Suprapubic skin (tissue), 4 donors: ENCODE measurements around the gene CLCA4. TPM values are rescaled to one million over a fixed set of nuclear protein-coding genes. Genes with fewer than 3 reads are reported as not detected.
A peak's percentile ranks its signal among the peaks of the same experiment; 100 is the strongest.

Experiments used
- DNase-seq, 2 donors: peaks; one replicate each; pipeline ENCODE4 v3.0.0-alpha.2; 2019; ENCODE audit warnings: low spot score in 2 of 2
- H3K27ac ChIP-seq: fragments of 200-600 bp; sonication (generic); one replicate; pipeline ENCODE4 v1.5.1; 2019
- H3K27me3 ChIP-seq: fragments of 200-600 bp; sonication (generic); one replicate; pipeline ENCODE4 v1.5.1; 2019
- H3K36me3 ChIP-seq: fragments of 200-600 bp; sonication (generic); one replicate; pipeline ENCODE4 v1.5.1; 2019
- H3K4me1 ChIP-seq: fragments of 200-600 bp; sonication (generic); one replicate; pipeline ENCODE4 v1.5.1; 2019
- H3K4me3 ChIP-seq: fragments of 200-600 bp; sonication (generic); one replicate; pipeline ENCODE4 v1.5.1; 2019; ENCODE audit warnings: mild to moderate bottlenecking
- H3K9me3 ChIP-seq: fragments of 200-600 bp; sonication (generic); one replicate; pipeline ENCODE4 v1.5.1; 2019
- CTCF ChIP-seq, 2 donors: fragments of 200-600 bp in 1 of 2; fragments of 450-650 bp in 1 of 2; sonication (generic) in 1 of 2; IDR thresholded peaks; one replicate each; pipeline ENCODE4 v1.5.1; 2016 to 2019; ENCODE audit warnings: antibody characterized with exemption in 2 of 2, mild to moderate bottlenecking in 1 of 2, moderate library complexity in 1 of 2
- EP300 ChIP-seq: sonication (generic); formaldehyde crosslinking; IDR thresholded peaks from one replicate; pipeline ENCODE4 v1.6.1; 2017; ENCODE audit warnings: antibody characterized with exemption
- POLR2A ChIP-seq, 2 donors: fragments of 450-650 bp; IDR thresholded peaks; one replicate each; pipeline ENCODE4 v1.6.1; 2017; ENCODE audit warnings: antibody characterized with exemption in 2 of 2, mild to moderate bottlenecking in 2 of 2, moderate library complexity in 2 of 2
- POLR2AphosphoS5 ChIP-seq, 3 donors: sonication (generic); formaldehyde crosslinking; IDR thresholded peaks; one replicate each; pipeline ENCODE4 v1.6.1; 2017; ENCODE audit warnings: antibody characterized with exemption in 3 of 3
- WGBS: methylation state at CpG from one replicate; pipeline ENCODE4 v1.1.5; 2018; 5-methylcytosine and 5-hydroxymethylcytosine counted together
- total RNA-seq, 4 donors: library from RNA; depleted of rRNA; stranded (reverse); fragments of >200 nt; gene quantifications; one replicate each; pipeline ENCODE4 v1.1.0, GENCODE V29; 2016

The CLCA4 gene
- total RNA-seq, 4 donors from 2014 or later, result 1.4 to 2.3 (median 1.6) TPM

GRCh38 chr1:86502721-86503405, 44.0 kb upstream of the CLCA4 start:
- TF ChIP-seq POLR2AphosphoS5 (IDR thresholded peaks at IDR 0.05), result no peak
- no peak for TF ChIP-seq CTCF (IDR thresholded peaks at IDR 0.05)
- TF ChIP-seq EP300, result no peak
- TF ChIP-seq POLR2A (IDR thresholded peaks at IDR 0.05), result no peak
- no peaks in the 10 kb centered on the region for H3K36me3 ChIP-seq
- DNase-seq, result no peak
- WGBS, result 51% methylated on average over 18 of the region's 18 CpGs
- no peaks in the 10 kb centered on the region for H3K9me3 ChIP-seq
- H3K4me1 ChIP-seq, result peaks cover 54% of the 10 kb centered on the region
- H3K27me3 ChIP-seq, result no peaks in the 10 kb centered on the region
- H3K4me3 ChIP-seq, result peak overlapping the region; percentile 31
- peak overlapping the region; percentile 86 for H3K27ac ChIP-seq

GRCh38 chr1:86503406-86504136, 43.3 kb upstream of the CLCA4 start:
- 49% methylated on average over 18 of the region's 18 CpGs for WGBS
- Histone ChIP-seq H3K27ac (peak overlapping the region; percentile 86), H3K27me3 (no peaks in the 10 kb centered on the region), H3K9me3 (no peaks in the 10 kb centered on the region), H3K4me3 (peak overlapping the region; percentile 31), H3K4me1 (peaks cover 54% of the 10 kb centered on the region), H3K36me3 (no peaks in the 10 kb centered on the region)
- no peak for DNase-seq
- TF ChIP-seq POLR2AphosphoS5 (IDR thresholded peaks at IDR 0.05) (no peak), POLR2A (IDR thresholded peaks at IDR 0.05) (no peak), CTCF (IDR thresholded peaks at IDR 0.05) (no peak), EP300 (no peak)

GRCh38 chr1:86504137-86504479, 42.8 kb upstream of the CLCA4 start:
- WGBS, result 38% methylated on average over 9 of the region's 9 CpGs
- TF ChIP-seq POLR2AphosphoS5 (IDR thresholded peaks at IDR 0.05) (no peak), POLR2A (IDR thresholded peaks at IDR 0.05) (no peak), CTCF (IDR thresholded peaks at IDR 0.05) (no peak), EP300 (no peak)

GRCh38 chr1:86504895-86505563, 41.8 kb upstream of the CLCA4 start:
- 33% methylated on average over 9 of the region's 9 CpGs for WGBS
- H3K36me3 ChIP-seq, result no peaks in the 10 kb centered on the region
- no peaks in the 10 kb centered on the region for H3K9me3 ChIP-seq
- peaks cover 54% of the 10 kb centered on the region for H3K4me1 ChIP-seq
- H3K27me3 ChIP-seq, result no peaks in the 10 kb centered on the region
- H3K4me3 ChIP-seq, result no peak overlapping the region
- TF ChIP-seq POLR2AphosphoS5 (IDR thresholded peaks at IDR 0.05) (no peak), POLR2A (IDR thresholded peaks at IDR 0.05) (no peak), EP300 (no peak), CTCF (IDR thresholded peaks at IDR 0.05) (no peak)
- peak overlapping the region; percentile 86 for H3K27ac ChIP-seq
- DNase-seq, result no peak

More at GRCh38 chr1:86504137-86504479, 42.8 kb upstream of the CLCA4 start:
- H3K36me3 ChIP-seq, result no peaks in the 10 kb centered on the region
- H3K27me3 ChIP-seq, result no peaks in the 10 kb centered on the region
- DNase-seq, result no peak
- H3K4me1 ChIP-seq, result peaks cover 54% of the 10 kb centered on the region
- H3K27ac ChIP-seq, result peak overlapping the region; percentile 86
- H3K4me3 ChIP-seq, result peak overlapping the region; percentile 31
- H3K9me3 ChIP-seq, result no peaks in the 10 kb centered on the region

GRCh38 chr1:86505564-86505902, 41.3 kb upstream of the CLCA4 start:
- no peak overlapping the region for H3K4me3 ChIP-seq
- H3K27me3 ChIP-seq, result no peaks in the 10 kb centered on the region
- no peak for TF ChIP-seq POLR2A (IDR thresholded peaks at IDR 0.05)
- TF ChIP-seq EP300, result no peak
- no peak for TF ChIP-seq POLR2AphosphoS5 (IDR thresholded peaks at IDR 0.05)
- no peak for TF ChIP-seq CTCF (IDR thresholded peaks at IDR 0.05)
- DNase-seq, result no peak
- peaks cover 53% of the 10 kb centered on the region for H3K4me1 ChIP-seq
- H3K27ac ChIP-seq, result peak overlapping the region; percentile 86
- no peaks in the 10 kb centered on the region for H3K36me3 ChIP-seq
- 39% methylated on average over 4 of the region's 4 CpGs for WGBS
- no peaks in the 10 kb centered on the region for H3K9me3 ChIP-seq
